GM12878 (cell line): ENCODE results near the gene SPHK2. TPM values are rescaled to one million over a fixed set of nuclear protein-coding genes. Genes with fewer than 3 reads are reported as not detected.

Experiments
- ASH2L ChIP-seq: fragments of 300-600, 200-600 bp; sonication (generic); IDR thresholded peaks from 2 replicates; pipeline ENCODE4 v1.6.1; 2017; ENCODE audit warnings: low read depth, mild to moderate bottlenecking, borderline replicate concordance
- BHLHE40 ChIP-seq, 2 experiments: fragments of 450-650 bp in 1 of 2; IDR thresholded peaks; 2 replicates each; pipeline ENCODE4 v1.6.1; 2011 to 2017; ENCODE audit warnings: low read depth in 2 of 2, borderline replicate concordance in 1 of 2, improper control_type of control experiment in 1 of 2, low read length in 1 of 2, mild to moderate bottlenecking in 1 of 2
- CREB1 ChIP-seq: IDR thresholded peaks from 2 replicates; pipeline ENCODE4 v1.6.1; 2012; ENCODE audit warnings: low read depth, mild to moderate bottlenecking, inconsistent platforms
- EZH2 ChIP-seq: IDR thresholded peaks from 2 replicates; pipeline ENCODE4 v1.6.1; 2012; ENCODE audit warnings: low read depth, mild to moderate bottlenecking, control low read depth, inconsistent platforms, low read length, borderline replicate concordance; ENCODE audit not compliant: control insufficient read depth
- HDAC6 ChIP-seq: fragments of 200-600 bp; sonication (generic); IDR thresholded peaks from one replicate; pipeline ENCODE4 v1.8.0; 2017; ENCODE audit warnings: antibody characterized with exemption; ENCODE audit not compliant: unreplicated experiment
- HDGF ChIP-seq: fragments of 450-650 bp; IDR thresholded peaks from 2 replicates; pipeline ENCODE4 v1.6.1; 2016; ENCODE audit warnings: antibody characterized with exemption
- MTA2 ChIP-seq: fragments of 450-650 bp; IDR thresholded peaks from 2 replicates; pipeline ENCODE4 v1.6.1; 2016; ENCODE audit warnings: low read depth, mild to moderate bottlenecking, moderate library complexity
- NFIC ChIP-seq: IDR thresholded peaks from 2 replicates; pipeline ENCODE4 v1.6.1; 2012; ENCODE audit warnings: low read depth, mild to moderate bottlenecking, inconsistent platforms, low read length, moderate library complexity
- RB1 ChIP-seq: fragments of 450-650 bp; formaldehyde crosslinking; IDR thresholded peaks from 2 replicates; pipeline ENCODE4 v1.6.1; 2017; ENCODE audit warnings: mild to moderate bottlenecking, borderline replicate concordance
- SUPT20H ChIP-seq: IDR thresholded peaks from 2 replicates; pipeline ENCODE4 v1.6.1; 2011; ENCODE audit warnings: low read depth, mild to moderate bottlenecking, low read length, moderate library complexity, borderline replicate concordance; ENCODE audit not compliant: control insufficient read depth
- WRNIP1 ChIP-seq: IDR thresholded peaks from 2 replicates; pipeline ENCODE4 v1.6.1; 2011; ENCODE audit warnings: low read depth, low read length, improper control_type of control experiment, borderline replicate concordance
- YY1 ChIP-seq: IDR thresholded peaks from 2 replicates; pipeline ENCODE4 v1.6.1; 2011; ENCODE audit warnings: low read depth, mild to moderate bottlenecking, low read length
- polyA plus RNA-seq, 11 experiments: library from polyadenylated mRNA; depleted of rRNA in 4 of 11; unstranded in 6 of 11; stranded (reverse) in 5 of 11; fragments of >200 nt; fragmentation: Nextera tagmentation in 4 of 11; fragmentation: Illumina TruSeq in 1 of 11; extraction: Ambion mirVana in 4 of 11; extraction: Trizol in 1 of 11; gene quantifications; 1 replicate in 1 of 11; 2 replicates in 10 of 11; pipeline versions ENCODE4 v1.2.1 to v1.2.3, GENCODE V29; 2011 to 2016; ENCODE audit warnings: inconsistent platforms in 2 of 11, missing spikeins in 2 of 11, low read depth in 1 of 11
- total RNA-seq, 4 experiments: library from RNA; depleted of rRNA in 3 of 4; stranded (reverse); fragments of >200 nt in 3 of 4; fragmentation: Illumina TruSeq in 1 of 4; extraction: Trizol in 1 of 4; gene quantifications; 2 replicates each; pipeline versions ENCODE4 v1.2.1 to v1.2.3, GENCODE V29; 2013 to 2021
- TF ChIP-seq, protein P1 (sequence below): fragments of 450-650 bp; IDR thresholded peaks from 2 replicates; pipeline ENCODE4 v1.6.1; 2018; ENCODE audit warnings: mild to moderate bottlenecking, low read depth, moderate library complexity; ENCODE audit not compliant: partially characterized antibody
- TF ChIP-seq, protein P2 (sequence below): IDR thresholded peaks from 2 replicates; pipeline ENCODE4 v1.6.1; 2012; ENCODE audit warnings: mild to moderate bottlenecking, low read depth, low read length
- TF ChIP-seq, protein P3 (sequence below), 3 experiments: IDR thresholded peaks in 2 of 3; conservative IDR thresholded peaks in 1 of 3; 2 replicates each; pipeline ENCODE4 v1.5.1; 2011; ENCODE audit warnings: low read depth in 3 of 3, low read length in 3 of 3, mild to moderate bottlenecking in 3 of 3, control low read depth in 2 of 3, moderate library complexity in 2 of 3, inconsistent platforms in 1 of 3, mixed read lengths in 1 of 3; ENCODE audit not compliant: control insufficient read depth in 2 of 3, insufficient read depth in 1 of 3; ENCODE audit errors: extremely low read depth in 1 of 3
- TF ChIP-seq, protein P4 (sequence below): IDR thresholded peaks from 2 replicates; pipeline ENCODE4 v1.6.1; 2012; ENCODE audit warnings: low read depth, low read length, improper control_type of control experiment

Gene SPHK2
- total and polyA plus RNA-seq, 10 of the 15 experiments (the other 5 are each of a cell fraction or from before 2014, with no cell fraction given): 0.37 to 40.5 (median 11.2) TPM

DNA sequence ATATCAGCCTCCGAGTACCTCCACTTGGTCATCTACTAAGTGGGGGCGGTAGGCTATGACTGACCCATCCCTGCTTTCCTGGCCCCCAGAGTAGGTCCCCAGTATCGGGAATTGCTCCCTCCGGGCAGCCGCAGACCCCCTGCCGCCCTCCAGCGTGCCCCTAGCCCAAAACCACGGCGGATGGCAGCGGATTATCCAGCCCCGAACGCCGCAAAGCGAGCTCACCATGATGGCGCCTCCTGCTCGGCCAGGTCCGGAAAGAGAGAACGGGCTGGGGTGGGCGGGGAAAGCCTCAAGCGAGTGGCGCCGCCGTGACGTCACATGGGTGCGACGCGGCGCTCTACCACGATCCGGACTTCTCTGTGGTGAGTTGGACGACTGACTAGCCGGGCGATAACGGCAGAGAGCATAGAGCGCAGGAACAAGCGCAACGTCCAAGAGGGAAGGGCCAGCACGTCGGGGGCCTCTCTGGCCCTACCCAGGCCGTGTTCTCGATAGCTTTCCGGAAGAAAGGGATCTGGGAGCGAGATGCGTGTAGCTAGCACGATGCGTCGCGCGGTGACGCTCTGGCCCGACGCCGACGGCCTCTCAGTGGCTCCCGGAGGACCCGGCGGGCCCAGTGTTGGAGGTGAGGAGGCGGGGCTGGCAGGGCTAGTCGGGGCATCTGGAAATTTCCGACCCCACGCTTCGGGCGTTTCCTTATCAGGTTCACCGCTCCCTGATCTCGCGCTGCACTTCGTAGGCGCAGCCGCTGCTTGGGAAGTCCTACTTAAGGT lies at the start of gene SPHK2, which contains the start of gene RPL18 (continued):
- TF ChIP-seq, protein P1, sequence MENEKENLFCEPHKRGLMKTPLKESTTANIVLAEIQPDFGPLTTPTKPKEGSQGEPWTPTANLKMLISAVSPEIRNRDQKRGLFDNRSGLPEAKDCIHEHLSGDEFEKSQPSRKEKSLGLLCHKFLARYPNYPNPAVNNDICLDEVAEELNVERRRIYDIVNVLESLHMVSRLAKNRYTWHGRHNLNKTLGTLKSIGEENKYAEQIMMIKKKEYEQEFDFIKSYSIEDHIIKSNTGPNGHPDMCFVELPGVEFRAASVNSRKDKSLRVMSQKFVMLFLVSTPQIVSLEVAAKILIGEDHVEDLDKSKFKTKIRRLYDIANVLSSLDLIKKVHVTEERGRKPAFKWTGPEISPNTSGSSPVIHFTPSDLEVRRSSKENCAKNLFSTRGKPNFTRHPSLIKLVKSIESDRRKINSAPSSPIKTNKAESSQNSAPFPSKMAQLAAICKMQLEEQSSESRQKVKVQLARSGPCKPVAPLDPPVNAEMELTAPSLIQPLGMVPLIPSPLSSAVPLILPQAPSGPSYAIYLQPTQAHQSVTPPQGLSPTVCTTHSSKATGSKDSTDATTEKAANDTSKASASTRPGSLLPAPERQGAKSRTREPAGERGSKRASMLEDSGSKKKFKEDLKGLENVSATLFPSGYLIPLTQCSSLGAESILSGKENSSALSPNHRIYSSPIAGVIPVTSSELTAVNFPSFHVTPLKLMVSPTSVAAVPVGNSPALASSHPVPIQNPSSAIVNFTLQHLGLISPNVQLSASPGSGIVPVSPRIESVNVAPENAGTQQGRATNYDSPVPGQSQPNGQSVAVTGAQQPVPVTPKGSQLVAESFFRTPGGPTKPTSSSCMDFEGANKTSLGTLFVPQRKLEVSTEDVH: peak; percentile 85
- TF ChIP-seq NFIC (no peak), WRNIP1 (no peak), EZH2 (no peak), RB1 (0 out of 2 replicates have a peak, but pooled peaks have one; percentile 34), MTA2 (no peak; the same call in 1 of the 2 replicates), YY1 (peak; percentile 93), BHLHE40 (IDR thresholded peaks at IDR 0.05; ENCODE audit: borderline replicate concordance in 1 of 2, low read depth in 2 of 2, low read length in 1 of 2) (peak; percentile 6 to 79; a peak in 3 of 4 replicates), HDGF (peak; percentile 83; the same call in 1 of the 2 replicates), CREB1 (peak; percentile 99), HDAC6 (peak; percentile 75), ASH2L (0 out of 2 replicates have a peak, but pooled peaks have one; percentile 73), SUPT20H (no peak)
- TF ChIP-seq, protein P2, sequence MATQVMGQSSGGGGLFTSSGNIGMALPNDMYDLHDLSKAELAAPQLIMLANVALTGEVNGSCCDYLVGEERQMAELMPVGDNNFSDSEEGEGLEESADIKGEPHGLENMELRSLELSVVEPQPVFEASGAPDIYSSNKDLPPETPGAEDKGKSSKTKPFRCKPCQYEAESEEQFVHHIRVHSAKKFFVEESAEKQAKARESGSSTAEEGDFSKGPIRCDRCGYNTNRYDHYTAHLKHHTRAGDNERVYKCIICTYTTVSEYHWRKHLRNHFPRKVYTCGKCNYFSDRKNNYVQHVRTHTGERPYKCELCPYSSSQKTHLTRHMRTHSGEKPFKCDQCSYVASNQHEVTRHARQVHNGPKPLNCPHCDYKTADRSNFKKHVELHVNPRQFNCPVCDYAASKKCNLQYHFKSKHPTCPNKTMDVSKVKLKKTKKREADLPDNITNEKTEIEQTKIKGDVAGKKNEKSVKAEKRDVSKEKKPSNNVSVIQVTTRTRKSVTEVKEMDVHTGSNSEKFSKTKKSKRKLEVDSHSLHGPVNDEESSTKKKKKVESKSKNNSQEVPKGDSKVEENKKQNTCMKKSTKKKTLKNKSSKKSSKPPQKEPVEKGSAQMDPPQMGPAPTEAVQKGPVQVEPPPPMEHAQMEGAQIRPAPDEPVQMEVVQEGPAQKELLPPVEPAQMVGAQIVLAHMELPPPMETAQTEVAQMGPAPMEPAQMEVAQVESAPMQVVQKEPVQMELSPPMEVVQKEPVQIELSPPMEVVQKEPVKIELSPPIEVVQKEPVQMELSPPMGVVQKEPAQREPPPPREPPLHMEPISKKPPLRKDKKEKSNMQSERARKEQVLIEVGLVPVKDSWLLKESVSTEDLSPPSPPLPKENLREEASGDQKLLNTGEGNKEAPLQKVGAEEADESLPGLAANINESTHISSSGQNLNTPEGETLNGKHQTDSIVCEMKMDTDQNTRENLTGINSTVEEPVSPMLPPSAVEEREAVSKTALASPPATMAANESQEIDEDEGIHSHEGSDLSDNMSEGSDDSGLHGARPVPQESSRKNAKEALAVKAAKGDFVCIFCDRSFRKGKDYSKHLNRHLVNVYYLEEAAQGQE: peak; percentile 32
- TF ChIP-seq, protein P3, sequence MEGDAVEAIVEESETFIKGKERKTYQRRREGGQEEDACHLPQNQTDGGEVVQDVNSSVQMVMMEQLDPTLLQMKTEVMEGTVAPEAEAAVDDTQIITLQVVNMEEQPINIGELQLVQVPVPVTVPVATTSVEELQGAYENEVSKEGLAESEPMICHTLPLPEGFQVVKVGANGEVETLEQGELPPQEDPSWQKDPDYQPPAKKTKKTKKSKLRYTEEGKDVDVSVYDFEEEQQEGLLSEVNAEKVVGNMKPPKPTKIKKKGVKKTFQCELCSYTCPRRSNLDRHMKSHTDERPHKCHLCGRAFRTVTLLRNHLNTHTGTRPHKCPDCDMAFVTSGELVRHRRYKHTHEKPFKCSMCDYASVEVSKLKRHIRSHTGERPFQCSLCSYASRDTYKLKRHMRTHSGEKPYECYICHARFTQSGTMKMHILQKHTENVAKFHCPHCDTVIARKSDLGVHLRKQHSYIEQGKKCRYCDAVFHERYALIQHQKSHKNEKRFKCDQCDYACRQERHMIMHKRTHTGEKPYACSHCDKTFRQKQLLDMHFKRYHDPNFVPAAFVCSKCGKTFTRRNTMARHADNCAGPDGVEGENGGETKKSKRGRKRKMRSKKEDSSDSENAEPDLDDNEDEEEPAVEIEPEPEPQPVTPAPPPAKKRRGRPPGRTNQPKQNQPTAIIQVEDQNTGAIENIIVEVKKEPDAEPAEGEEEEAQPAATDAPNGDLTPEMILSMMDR (IDR thresholded peaks at IDR 0.05 in 2 of 3, conservative IDR thresholded peaks at IDR 0.05 in 1 of 3; ENCODE audit: control insufficient read depth in 2 of 3, extremely low read depth in 1 of 3, insufficient read depth in 1 of 3, low read depth in 3 of 3, low read length in 3 of 3): no peak; a peak in 1 of 6 replicates
- TF ChIP-seq, protein P4, sequence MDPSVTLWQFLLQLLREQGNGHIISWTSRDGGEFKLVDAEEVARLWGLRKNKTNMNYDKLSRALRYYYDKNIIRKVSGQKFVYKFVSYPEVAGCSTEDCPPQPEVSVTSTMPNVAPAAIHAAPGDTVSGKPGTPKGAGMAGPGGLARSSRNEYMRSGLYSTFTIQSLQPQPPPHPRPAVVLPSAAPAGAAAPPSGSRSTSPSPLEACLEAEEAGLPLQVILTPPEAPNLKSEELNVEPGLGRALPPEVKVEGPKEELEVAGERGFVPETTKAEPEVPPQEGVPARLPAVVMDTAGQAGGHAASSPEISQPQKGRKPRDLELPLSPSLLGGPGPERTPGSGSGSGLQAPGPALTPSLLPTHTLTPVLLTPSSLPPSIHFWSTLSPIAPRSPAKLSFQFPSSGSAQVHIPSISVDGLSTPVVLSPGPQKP: peak; percentile 89
